Ishikawa (cell line): Measurements from ENCODE around the gene PCDHGA6.
A peak's percentile ranks its signal among the peaks of the same experiment; 100 is the strongest.

ENCODE experiments used
- CEBPB ChIP-seq: IDR thresholded peaks from 2 replicates; pipeline ENCODE4 v1.6.1; 2012
- CREB1 ChIP-seq: IDR thresholded peaks from 2 replicates; pipeline ENCODE4 v1.6.1; 2012; ENCODE audit warnings: low read depth
- EGR1 ChIP-seq: IDR thresholded peaks from 2 replicates; pipeline ENCODE4 v1.6.1; 2012
- EP300 ChIP-seq: IDR thresholded peaks from 2 replicates; pipeline ENCODE4 v1.6.1; 2012; ENCODE audit warnings: borderline replicate concordance
- FOXM1 ChIP-seq: IDR thresholded peaks from 2 replicates; pipeline ENCODE4 v1.6.1; 2012; ENCODE audit warnings: low read depth, borderline replicate concordance
- MAX ChIP-seq: IDR thresholded peaks from 2 replicates; pipeline ENCODE4 v1.6.1; 2012
- NFIC ChIP-seq: IDR thresholded peaks from 2 replicates; pipeline ENCODE4 v1.6.1; 2012
- RAD21 ChIP-seq: IDR thresholded peaks from 2 replicates; pipeline ENCODE4 v1.6.1; 2012; ENCODE audit warnings: low read depth
- REST ChIP-seq: IDR thresholded peaks from 2 replicates; pipeline ENCODE4 v1.6.1; 2012; ENCODE audit warnings: low read depth, mild to moderate bottlenecking
- TAF1 ChIP-seq: IDR thresholded peaks from 2 replicates; pipeline ENCODE4 v1.6.1; 2012; ENCODE audit warnings: low read depth, mild to moderate bottlenecking
- TCF12 ChIP-seq: IDR thresholded peaks from 2 replicates; pipeline ENCODE4 v1.6.1; 2012; ENCODE audit warnings: low read depth
- TEAD4 ChIP-seq: IDR thresholded peaks from 2 replicates; pipeline ENCODE4 v1.6.1; 2012
- USF1 ChIP-seq: IDR thresholded peaks from 2 replicates; pipeline ENCODE4 v1.6.1; 2012
- YY1 ChIP-seq: IDR thresholded peaks from 2 replicates; pipeline ENCODE4 v1.6.1; 2012; ENCODE audit warnings: low read depth
- ZBTB7A ChIP-seq: IDR thresholded peaks from 2 replicates; pipeline ENCODE4 v1.6.1; 2012; ENCODE audit warnings: low read depth

PCDHGA6 gene

GRCh38 chr5:141354900-141355469 is 18.7 kb upstream of the PCDHGA6 start, which contains the start of gene PCDHGA4:
Gene PCDHGA4, plus strand, starts transcription at chr5:141355021. Its CDS starts 87 bp downstream, at chr5:141355108.
- TF ChIP-seq NFIC = no peak
- TF ChIP-seq RAD21 = peak; percentile 22; the same call in 1 of the 2 replicates
- TF ChIP-seq EP300 = no peak
- no peak for TF ChIP-seq EGR1

GRCh38 chr5:141355641-141356040 is 18.1 kb upstream of the PCDHGA6 start:
- no peak for TF ChIP-seq TCF12
- TF ChIP-seq FOXM1 = no peak
- no peak for TF ChIP-seq MAX
- no peak for TF ChIP-seq CEBPB
- no peak for TF ChIP-seq TEAD4
- TF ChIP-seq NFIC = no peak
- TF ChIP-seq RAD21 = no peak
- TF ChIP-seq EP300 = no peak
- no peak for TF ChIP-seq EGR1
- no peak for TF ChIP-seq USF1
- no peak for TF ChIP-seq TAF1
- no peak for TF ChIP-seq CREB1
- no peak for TF ChIP-seq YY1
- TF ChIP-seq REST = no peak
- no peak for TF ChIP-seq ZBTB7A

- no peak for TF ChIP-seq EP300
- no peak for TF ChIP-seq USF1
- no peak for TF ChIP-seq ZBTB7A
- no peak for TF ChIP-seq EGR1
- no peak for TF ChIP-seq YY1
- no peak for TF ChIP-seq CEBPB
- TF ChIP-seq MAX = no peak
- no peak for TF ChIP-seq TCF12
- TF ChIP-seq NFIC = no peak
- no peak for TF ChIP-seq REST
- TF ChIP-seq TEAD4 = no peak
- no peak for TF ChIP-seq FOXM1
- TF ChIP-seq TAF1 = no peak
- no peak for TF ChIP-seq RAD21
- no peak for TF ChIP-seq CREB1
Measured at GRCh38 chr5:141356133-141356532, 17.6 kb upstream of the PCDHGA6 start.

GRCh38 chr5:141356950-141357349 is 16.7 kb upstream of the PCDHGA6 start:
- peak; percentile 52 for TF ChIP-seq REST
- no peak for TF ChIP-seq RAD21
